ENCODE results near the gene ETFA.
"Not testable (repeated sequence)": the region's sequence is repeated elsewhere in the genome, so short reads cannot be mapped to it uniquely, and the experiment has no call there.

ETFA gene

DNA sequence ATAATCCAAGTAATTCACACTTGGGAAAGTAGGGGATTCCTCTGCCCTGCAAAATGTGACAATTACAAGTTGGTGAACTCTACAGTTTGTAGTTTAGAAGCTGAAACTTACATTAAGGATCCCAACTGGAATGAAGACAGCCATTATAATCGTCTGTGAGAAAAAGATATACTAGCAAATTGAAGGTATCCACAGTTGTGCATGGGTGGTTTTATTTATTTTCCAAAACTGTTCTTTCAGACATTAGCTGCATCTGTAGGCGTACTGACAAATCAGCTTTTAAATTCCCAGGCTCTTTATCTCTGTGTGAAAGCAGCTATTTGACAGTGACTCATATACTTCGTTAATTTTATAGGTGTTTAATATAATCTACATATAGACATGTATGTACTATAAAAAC lies 12.8 kb upstream of the ETFA start:
- DNase-seq: no peak

DNA sequence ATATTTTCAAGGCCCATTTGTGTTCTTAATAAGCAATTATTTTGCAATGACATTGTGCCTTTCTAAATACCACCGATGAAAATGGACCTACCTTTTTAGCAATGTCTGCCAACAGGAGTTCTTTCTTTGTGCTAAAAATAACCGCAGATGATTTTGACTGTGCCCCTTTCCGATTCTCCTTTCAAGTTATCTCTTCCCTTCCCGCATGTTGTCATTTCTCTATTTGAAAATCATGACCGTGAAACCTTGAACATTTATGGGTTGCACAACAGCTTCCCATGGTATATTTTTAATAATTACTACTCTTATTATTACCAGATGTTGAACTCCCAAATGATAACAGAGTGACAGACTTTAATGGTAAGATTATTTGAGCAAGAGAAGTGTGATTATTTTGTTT lies 10.3 kb upstream of the ETFA start:
- no peak for DNase-seq

DNA sequence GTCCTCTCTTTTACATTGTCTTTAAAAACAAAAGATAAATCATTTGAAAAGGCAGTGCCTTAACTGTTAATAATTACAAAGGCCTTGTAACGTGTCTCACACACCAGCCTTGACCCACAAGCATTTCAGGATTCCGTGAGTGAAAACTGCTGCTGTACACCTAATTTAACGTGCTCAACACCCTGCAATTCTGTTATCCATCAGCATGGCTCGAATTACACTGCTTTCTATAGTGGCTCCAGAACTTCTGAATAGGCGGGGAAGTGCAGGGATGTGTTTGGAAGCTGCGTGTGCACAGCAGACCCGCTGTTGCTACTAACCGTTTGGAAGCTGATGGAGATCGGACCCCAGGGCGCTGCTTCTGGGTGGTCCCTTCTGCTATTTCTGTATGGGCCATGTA lies 9.9 kb upstream of the ETFA start:
- no peak for DNase-seq

DNA sequence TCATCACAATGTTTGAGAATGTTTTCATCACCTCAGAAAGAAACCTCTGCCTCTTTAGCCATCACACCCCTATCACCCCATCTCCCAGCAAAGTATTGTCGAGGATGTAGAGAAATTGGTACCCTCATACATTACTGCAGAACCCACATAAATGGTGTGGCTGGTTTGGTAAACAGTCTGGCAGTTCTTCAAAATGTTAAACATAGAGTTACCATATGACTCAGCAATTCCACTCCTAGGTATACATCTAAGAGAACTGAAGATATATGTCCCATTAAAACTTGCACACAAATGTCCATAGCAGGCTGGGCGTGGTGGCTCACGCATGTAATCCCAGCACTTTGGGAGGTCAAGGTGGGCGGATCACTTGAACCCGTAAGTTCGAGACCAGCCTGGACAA lies 8.7 kb upstream of the ETFA start:
- DNase-seq: no peak

DNA sequence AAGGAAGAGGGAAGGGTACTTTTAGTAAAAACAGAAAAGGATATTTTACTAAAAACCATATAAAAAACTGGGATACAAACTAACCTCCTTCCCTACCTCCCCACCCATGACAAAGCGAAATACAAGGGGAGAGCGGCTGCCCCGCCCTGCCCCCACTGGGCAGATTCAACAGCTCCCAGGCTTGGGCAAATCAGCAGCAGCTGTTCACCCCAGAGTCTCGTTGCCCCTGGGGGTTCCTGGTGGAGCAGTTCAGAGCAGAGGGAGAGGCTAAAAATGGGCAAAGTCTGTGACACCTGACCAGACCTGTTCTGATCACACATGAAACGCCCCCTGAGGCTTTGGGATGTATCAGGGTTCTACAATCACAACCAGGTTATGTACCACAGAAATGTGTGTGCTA lies 2.5 kb upstream of the ETFA start:
- no peak for DNase-seq

DNA sequence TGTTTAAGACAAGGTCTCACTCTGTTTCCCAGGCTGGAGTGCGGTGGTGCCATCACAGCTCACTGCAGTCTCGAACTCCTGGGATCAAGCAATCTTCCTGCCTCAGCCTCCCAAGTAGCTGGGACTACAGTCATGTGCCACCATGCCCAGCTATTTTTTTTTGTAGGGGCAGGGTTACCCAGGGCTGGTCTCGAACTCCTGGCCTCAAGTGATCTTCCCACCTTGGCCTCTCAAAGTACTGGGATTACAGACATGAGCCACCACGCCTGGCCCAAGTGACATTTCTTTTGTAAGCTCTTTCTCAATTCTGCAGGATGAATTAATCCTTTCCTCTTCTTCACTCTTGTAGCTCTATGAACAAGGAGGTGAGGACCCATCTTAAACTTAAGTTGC lies 1.9 kb upstream of the ETFA start:
- DNase-seq: not testable (repeated sequence)

DNA sequence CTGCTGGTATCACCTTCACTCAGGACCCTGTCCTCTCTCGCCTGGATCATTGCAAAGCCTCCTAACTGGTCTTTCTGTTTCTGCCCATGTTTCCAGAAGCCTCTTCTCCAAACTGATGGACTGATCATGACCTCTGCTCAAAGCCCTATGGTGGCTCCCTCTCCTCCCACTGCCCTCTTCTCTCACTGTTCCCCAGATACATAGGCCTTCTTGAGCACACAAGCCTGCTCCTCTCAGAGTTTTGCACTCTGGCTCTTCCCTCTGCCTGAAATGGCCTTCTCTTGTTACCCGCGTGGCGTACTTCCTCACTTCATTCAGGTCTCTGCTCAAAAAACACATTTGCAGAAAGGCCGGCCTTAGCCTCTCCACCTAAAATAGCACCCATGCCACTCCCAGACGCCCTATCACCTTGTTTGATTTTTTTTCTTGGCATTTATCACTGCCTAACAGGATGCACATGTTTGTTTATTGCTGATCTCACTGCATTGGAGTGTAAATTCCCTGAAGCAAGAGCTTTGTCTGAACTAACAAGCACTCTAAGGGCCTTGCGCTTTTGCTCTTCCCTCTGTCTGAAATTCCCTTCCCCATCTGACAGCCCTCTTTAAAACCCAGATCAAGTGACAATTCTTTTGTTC lies 1.4 kb upstream of the ETFA start:
- peak; percentile 11 for DNase-seq

DNA sequence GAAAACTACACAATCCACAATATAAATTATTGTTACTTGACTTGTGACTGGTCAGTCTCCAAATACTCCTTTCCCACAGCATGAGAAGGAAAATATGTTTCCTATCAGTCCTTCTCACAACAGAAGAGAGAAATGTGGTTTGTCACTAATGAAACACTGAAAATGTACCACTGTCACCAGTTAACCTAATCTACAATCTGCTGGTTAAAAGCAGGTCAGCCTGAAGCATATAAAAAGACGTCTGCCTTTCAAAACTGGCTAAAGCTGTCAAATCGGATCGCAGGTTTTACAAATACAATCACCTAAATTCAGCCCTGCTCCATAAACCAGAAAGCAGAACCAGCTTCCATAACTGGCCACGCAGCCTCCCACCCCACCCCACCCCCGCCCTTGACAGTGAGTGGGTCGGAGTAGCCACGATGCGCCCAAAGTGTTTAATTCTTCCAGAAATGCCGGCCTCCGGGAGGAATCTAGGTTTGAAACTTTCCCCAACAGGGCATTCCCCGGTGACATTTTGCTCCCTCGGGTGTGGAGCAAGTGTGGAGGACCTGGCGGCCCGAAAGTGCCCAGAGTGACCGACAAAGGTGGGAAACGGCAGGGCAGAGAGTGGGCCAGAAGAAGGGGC lies 682 bp downstream of the ETFA start:
- DNase-seq: no peak

DNA sequence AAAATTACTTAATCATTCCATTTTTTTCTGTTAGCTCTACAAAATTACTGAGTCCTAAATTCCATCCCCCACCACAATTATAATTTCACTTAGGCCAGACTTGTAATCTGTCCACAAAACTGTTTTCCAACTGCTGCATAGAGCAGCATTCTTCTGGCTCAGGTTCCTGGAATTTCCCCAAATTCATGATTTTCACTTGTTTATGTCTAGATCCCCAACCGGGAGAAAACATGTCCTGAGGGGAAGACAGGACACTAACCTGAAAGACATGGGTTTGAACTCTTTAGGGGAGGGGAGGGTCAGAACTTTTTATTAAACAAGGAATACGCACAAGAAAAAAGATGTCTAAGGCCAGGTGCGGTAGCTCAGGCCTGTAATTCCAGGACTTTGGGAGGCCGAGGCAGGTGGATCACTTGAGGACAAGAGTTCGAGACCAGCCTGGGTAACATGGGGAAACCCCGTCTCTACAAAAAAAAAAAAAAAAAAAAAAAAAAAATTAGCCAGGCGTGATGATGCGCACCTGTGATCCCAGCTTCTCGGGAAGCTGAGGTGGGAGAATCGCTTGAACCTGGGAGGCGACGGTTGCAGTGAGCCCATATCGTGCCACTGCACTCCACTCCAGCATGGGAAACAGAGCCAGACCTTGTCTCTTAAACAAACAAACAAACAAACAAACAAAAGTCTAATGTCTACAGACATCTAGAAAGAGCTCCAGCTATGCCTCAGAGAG lies 1.5 kb downstream of the ETFA start:
- no peak for DNase-seq

DNA sequence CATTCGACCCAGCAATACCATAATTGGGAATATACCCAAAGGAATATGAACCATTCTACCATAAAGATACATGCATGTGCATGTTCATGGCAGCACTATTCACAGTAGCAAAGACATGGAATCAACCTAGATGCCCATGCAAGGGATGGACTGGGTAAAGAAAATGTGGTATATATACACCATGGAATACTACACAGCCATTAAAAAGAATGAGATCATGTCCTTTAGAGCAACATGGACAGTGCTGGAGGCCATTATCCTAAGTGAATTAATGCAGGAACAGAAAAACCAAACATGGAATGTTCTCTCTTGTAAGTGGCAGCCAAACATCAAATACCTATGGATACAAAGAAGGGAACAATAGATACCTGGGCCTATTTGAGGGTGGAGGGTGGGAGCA lies 7.4 kb downstream of the ETFA start:
- DNase-seq: no peak

DNA sequence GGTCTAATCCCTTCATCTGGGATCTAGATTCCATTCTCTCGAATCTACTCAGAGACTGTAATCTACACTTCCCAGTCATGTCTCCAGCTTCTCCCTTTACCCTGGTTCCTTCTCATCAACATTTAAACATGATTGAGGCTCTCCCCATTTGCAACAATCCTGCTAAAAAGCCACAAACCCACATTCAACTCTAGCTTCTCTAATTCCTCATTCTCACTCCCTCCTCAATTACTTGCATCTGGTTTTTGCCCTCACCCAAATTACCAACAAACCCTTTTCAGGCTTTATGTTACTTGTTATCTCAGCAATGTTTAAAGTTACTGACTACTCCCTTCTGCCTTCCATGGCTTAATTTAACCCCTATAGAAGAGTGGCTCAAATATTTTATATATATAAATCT lies 11.5 kb downstream of the ETFA start:
- no peak for DNase-seq

DNA sequence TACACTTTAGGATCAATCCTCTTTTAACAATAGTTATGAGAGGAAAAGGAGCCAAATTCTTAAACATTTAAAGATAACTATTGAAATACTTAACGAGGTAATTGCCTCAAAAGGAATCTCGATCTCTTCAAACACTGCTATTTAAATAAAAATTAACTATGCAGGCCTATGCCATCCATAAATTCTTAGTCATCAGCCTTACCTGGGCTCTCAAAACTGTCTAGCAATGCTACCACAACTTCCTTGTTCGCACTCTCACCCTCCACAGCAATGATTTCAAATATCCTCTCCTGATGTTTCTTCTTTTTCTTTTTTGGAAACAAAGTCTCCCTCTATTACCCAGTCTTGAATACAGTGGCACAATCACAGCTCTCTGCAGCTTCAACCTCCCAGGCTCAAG lies 12.3 kb downstream of the ETFA start:
- DNase-seq: no peak

DNA sequence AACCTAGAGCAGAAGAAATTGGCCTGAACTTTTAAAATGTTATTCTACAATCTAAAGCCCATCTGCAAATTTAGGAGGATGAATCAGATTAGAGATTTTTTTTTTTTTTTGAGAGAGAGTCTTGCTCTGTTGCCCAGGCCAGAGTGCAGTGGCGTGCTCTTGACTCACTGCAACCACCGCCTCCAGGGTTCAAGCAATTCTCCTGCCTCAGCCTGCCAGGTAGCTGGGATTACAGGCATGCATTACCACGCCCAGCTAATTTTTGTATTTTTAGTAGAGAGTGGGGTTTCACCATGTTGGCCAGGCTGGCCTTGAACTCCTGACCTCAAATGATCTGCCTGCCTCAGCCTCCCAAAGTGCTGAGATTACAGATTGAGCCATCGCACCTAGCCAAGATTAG lies 13.3 kb downstream of the ETFA start:
- not testable (repeated sequence) for DNase-seq

DNA sequence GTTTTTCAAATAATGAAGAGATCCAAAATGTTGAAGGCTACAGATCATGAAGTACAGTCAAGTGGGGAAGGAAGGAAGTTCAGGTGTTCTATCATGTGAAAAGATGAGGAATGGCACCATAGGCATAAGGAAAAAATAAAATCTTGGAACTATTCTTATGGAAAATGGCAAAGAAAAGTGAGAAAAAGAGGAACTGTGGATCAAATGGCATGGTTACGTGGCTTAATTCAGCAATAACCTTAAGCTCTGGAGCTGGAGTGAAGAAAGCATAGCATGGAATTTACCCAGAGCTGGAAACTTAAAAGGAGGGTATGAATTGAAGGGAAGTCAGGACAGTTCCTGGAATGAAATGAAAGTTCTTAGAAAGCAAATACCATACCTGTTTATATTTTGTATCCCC lies 14.4 kb downstream of the ETFA start:
- DNase-seq: no peak

DNA sequence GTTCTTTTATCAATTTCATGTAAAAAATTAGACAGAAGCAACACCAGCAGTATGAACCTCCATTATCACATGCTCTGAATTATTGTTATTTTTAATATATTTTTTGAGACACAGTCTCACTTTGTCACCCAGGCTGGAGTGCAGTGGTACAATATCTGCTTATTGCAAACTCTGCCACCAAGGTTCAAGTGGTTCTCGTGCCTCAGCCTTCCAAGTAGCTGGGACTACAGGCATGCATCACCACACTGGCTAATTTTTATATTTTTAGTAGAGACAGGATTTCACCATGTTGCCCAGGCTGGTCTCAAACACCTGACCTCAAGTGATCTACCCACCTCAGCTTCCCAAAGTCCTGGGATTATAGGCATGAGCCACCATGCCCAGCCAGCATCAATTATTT lies 16.8 kb downstream of the ETFA start:
- DNase-seq: not testable (repeated sequence)

DNA sequence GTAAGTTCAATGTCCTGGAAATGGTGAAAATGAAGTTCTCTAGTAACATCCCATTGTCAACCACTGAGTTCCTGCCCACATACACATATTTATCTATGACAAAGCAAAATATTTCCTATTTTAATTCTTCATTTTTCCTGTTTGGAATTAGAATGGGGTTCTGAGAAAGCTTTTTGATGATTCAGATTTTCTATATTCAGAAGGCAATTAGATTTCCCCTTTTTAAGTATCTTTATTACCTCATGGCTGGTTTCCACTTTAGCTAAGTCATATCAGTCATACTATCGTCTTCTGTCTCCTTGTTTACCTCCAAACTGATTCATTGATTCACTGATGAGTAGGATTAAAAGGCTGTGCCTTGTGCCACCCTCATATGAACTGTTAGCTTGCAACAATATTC lies 17.9 kb downstream of the ETFA start:
- no peak for DNase-seq

DNA sequence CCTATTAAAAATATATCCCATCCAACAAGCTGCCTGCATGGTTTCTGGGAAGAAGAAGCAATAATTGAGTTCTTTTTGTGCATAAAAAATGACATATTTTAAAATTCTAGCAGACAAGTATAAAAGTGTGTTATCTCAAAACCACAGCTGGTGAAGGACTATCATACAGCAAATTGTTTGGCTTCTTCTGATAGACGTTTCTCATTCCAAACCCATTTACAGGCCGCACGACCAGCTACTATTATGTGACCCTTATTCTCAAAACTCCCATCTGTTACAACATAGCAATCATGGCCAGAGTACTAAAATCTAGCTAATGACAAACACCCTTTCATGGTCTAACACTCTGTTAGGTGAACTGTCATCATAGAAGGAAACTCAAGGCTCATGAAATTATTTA lies 21.7 kb downstream of the ETFA start:
- DNase-seq: no peak

DNA sequence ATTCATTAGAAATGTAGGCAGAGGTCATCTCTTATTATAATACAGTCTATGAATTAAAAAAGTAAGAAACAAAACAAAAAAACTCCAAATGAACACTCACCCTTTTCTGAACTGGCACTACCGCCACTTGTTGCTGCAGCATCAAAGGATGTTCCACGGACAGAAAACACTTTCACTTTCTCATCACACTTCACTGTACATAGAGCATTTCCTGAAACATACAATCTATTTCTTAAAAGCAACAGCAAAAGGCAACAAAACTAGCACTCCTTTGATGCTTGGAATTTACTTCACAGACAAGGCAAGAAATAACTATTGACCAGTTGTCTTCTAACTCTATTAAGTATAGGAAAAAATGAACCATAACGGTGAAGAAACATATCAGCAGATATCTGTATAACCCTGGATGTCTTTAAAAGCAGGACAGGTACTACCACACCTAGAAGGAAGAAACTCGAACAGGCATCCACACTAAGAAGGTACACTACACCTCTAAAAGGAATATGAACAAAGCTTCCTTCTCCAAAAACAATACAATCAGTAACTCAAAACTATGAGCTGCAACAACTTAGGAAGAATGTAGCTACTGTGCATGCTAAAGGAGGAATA lies 24.9 kb downstream of the ETFA start:
- no peak for DNase-seq

DNA sequence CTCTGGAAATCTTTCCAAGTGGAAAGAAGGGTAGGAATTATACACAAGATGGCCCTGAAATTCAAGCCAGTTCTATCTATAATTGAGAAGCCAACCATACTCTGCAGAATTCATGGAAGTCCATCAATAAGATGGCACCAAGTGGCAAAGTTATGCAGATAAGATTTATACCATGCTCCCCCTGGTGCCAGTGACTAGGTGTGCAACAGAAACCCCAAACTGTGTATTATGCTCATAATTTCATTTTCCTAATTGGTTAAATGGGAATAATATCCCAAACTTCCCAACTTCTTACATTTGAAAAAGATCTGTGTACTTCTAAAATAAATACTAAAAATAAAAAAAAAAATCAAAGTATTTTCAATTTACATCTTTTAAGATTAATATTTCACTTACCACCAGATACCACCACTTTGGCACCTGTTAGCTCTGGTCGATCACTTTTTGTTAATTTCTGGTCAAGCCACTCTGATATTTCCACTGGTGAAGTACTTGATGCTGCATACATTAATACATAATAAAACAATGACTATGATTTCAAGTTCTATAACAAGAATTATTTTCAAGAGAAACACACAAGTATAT lies 25.9 kb downstream of the ETFA start:
- no peak for DNase-seq

DNA sequence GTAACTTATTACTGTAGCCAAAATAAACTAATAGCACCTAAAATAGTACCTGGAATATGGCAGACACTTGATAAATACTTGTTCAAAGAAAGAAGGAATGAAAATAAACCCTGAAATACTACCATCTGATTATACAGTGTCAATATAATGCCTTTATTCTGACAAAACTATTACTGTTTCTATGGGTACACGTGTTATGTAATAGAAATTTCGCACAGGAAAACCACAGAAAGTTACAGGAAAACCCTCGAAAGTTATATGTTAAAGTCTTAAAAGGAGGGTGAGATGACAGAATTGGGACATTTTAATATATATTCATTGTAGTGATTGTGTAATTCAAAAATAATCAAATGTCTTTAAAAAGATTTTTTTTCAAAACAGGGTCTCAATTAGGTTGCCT lies 28.8 kb downstream of the ETFA start:
- DNase-seq: no peak

DNA sequence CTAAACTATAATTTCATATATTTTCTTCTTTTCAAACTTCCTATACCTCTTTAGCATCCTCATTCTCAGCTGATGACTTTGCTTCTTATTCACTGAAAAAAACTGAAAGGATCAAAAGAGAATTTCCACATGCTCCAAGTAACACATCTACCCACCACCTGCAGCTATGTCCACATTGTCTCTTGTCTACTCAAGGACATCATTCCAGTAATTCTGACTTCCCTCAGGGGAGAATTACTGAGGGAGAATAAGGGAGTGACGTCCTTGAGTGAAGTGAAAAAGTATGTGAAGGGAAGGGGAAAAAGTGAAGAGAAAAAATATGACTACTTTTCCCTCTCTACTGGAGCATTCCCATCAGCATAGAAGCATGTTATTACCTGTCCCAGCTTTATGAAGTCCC lies 32.6 kb downstream of the ETFA start:
- no peak for DNase-seq

DNA sequence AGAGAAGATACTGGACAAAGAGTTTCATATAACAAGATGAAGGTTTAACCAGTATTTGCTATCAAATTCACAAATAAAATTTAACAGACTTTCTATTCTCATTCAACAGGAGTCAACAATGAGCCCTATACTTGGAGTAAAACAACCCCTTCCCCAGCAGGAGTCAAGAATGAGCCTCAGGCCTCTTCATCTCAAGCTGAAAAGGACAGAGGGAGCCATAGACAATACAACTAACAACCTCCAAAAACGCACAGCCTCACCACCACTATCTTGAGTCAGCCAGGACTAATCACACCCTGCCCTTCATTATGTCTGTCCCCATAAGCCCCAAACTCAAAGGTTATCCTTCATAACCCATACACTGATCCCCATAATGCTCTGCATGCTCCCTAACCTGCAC lies 36.4 kb downstream of the ETFA start:
- no peak for DNase-seq

DNA sequence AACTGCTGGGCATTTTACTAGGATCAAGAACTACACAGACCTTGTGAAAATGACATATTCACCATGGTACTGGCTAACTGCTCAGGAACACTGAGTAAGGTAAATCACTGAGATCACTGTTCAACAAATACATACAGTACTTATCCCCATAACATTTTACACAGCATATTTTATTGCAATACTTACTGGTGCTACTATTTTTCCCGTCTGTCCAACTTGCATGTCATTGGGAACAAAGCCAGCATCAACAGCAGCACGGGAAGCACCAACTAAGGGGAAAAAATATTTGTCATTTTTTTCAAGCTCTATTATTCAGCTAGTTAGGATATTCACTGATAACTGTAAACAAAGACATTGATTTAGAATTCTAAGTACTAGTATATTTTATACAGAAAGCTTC lies 37.0 kb downstream of the ETFA start:
- no peak for DNase-seq

DNA sequence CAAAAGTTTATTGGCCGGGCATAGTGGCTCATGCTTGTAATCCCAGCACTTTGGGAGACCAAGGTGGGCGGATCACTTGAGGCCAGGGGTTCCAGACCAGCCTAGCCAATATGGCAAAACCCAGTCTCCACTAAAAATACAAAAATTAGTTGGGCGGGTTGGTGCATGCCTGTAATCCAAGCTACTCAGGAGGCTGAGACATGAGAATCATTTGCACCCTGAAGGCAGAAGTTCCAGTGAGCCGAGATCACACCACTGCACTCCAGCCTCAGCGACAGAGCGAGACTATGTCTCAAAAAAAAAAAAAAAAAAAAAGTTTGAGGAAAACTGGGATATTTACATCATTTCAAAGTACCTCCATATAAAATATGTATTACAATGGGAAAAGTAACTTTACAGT lies 40.4 kb downstream of the ETFA start:
- DNase-seq: no peak

Data from DMS153 (cell line).